ENCODE measurements around the gene LBX1. TPM values are rescaled to one million over a fixed set of nuclear protein-coding genes. Genes with fewer than 3 reads are reported as not detected.

The LBX1 gene
- total RNA-seq, 1 donor = not detected

DNA sequence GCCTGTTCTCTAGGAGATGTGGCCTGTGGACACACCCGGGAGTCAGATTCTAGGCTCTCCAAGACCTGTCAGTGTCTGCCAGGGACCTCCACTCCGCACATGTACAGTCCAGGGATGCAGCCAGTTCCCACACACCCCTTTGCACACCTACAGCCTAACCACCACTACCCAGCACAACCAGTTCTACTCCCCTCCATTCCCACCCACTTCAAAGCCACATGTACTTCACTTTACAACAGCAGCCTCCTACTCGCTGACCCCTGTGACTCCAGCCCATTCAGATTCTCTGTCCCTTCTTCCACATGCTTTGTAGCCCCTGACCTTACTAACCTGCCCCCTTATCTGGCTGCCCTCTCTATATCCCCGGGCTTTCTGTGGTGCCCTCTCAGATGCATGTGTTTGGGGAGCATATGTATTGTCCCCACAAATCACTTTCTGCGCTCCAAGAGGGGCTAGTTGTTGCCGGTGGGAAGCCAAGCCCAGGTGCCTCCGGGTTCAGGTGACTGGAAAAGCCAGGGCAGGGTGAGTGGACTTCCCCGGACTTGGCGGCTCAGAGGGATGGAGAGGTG is 7.2 kb downstream of the LBX1 start:
- H3K4me3 ChIP-seq (ENCODE audit: low read depth, low read length) = no peak overlapping the region
- no peak for DNase-seq (ENCODE audit: low read depth)
- TF ChIP-seq, protein P1, sequence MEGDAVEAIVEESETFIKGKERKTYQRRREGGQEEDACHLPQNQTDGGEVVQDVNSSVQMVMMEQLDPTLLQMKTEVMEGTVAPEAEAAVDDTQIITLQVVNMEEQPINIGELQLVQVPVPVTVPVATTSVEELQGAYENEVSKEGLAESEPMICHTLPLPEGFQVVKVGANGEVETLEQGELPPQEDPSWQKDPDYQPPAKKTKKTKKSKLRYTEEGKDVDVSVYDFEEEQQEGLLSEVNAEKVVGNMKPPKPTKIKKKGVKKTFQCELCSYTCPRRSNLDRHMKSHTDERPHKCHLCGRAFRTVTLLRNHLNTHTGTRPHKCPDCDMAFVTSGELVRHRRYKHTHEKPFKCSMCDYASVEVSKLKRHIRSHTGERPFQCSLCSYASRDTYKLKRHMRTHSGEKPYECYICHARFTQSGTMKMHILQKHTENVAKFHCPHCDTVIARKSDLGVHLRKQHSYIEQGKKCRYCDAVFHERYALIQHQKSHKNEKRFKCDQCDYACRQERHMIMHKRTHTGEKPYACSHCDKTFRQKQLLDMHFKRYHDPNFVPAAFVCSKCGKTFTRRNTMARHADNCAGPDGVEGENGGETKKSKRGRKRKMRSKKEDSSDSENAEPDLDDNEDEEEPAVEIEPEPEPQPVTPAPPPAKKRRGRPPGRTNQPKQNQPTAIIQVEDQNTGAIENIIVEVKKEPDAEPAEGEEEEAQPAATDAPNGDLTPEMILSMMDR (IDR thresholded peaks at IDR 0.05; ENCODE audit: insufficient read depth, low read length) = no peak

DNA sequence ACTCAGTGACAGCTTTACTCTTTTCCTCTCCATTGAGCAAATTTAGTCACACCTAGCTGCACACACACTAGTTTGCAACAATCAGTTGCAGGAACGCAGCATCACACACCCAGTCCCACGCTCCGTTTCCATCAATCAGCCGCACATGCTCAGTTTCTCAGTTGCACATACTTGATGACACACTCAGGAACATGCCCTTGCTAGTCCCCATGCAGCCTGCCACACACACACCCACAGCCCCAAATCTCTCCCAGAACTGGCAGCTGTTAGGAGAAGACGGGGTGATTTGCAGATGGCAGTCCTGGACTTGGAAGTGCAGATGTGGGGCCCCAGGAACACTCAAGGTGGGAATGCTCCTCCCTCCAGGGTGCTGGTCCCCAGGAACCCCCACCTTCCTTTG is 7.7 kb downstream of the LBX1 start:
- H3K4me3 ChIP-seq (ENCODE audit: low read depth, low read length) = no peak overlapping the region
- no peak for DNase-seq (ENCODE audit: low read depth)
- TF ChIP-seq, protein P1 (IDR thresholded peaks at IDR 0.05; ENCODE audit: insufficient read depth, low read length) = no peak

DNA sequence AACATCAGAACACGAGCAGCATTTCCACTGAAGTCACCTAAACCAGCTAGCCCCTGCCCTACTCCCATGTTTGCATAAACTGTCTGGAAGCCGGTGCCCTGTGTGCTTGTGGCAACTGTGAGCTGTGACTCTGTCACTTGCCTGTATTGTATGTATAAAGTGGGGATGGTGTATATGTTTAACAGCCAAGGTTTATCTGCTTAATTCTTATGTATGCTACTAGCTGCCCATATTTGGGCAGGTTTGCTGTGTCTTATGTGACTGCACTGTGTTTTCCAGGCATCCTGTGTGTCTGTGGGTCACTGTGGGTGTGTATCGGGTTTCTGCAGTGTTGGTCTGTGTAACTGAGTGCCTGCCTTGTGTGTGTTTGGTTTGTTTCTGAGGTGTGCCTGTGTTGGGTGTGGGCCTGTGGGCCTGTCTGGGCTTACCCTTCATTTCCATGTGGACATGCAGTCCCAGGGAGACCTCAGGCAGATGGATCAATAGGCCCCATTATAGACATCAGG is 9.3 kb downstream of the LBX1 start:
- TF ChIP-seq, protein P1 (IDR thresholded peaks at IDR 0.05; ENCODE audit: insufficient read depth, low read length) = no peak
- no peak overlapping the region for H3K4me3 ChIP-seq (ENCODE audit: low read depth, low read length)
- DNase-seq (ENCODE audit: low read depth) = no peak

DNA sequence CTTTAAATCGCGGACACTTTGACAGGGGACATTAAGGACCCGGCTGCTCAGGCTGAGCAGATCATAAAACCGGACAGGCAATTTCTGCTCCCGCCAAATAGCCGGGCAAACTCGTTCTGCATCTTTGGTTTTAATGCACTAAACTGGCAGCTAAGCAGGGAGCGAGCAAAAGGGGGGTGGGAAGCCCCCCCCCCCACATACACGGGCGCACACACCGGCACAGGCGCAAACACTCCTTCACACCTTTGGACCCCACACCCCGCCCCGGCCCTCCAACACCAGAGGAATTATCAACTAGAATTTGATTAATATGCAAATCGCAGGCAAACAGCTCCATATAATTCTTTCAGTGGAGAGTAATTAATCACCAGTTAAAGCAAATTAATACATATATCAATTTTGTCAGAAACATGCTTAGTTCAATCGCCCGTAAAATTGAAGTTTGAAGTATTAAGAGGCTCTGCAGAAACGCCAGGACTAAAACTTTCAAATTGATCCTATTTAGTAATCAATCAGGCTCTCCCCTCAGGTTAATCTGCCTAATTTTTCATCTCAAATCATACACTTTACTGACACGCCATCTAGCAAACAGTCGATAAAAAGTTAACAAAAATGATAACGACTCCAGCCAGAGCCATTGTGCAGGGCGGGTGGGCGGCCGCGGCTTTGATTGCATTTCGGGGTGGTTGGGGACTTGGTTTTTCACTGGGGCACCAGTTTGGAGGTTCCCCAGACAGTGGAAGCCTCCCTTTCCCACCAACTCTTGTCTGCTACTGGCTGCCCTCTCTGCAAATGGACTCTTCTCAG is 9.9 kb downstream of the LBX1 start:
- no peak overlapping the region for H3K4me3 ChIP-seq (ENCODE audit: low read depth, low read length)
- TF ChIP-seq, protein P1 (IDR thresholded peaks at IDR 0.05; ENCODE audit: insufficient read depth, low read length) = no peak
- no peak for DNase-seq (ENCODE audit: low read depth)

DNA sequence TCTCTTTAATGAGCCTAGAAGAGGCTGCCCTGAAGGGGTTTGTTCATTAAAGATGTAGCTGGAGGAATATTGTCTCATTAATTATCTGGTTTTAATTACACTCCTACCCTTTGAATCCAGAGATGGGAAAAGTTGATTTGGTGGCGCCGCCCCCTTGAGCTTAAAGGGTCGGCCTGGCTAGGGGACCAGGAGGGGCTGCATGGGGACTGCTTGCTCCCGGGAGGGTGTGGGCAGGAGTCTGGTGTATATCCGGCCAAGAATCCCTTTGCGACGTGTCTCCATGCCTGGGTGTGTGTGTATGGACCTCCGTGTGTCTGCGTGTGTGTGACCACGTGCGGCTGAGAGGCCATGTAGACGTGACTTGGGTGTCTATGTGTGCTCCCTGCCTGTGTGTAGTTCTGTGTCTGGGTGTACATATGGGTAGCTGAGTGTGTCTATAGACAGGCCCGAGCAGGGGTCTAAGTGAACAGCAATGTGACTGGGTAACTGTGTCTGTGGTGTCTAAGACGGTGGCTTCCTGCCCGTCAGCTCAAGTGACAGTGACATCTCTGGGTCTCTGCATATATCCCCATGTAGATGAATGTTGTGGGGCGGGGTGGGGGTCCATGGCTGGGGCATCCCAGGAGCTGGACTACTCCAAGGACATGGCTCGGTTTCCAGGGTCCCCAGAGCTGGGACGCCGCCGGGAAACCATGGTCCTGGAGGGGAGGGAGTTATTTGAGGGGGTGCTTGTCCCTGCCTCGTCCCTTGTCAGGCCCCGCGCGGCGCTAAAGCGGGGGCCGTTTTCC is 10.7 kb downstream of the LBX1 start:
- no peak overlapping the region for H3K4me3 ChIP-seq (ENCODE audit: low read depth, low read length)
- DNase-seq (ENCODE audit: low read depth) = no peak
- TF ChIP-seq, protein P1 (IDR thresholded peaks at IDR 0.05; ENCODE audit: insufficient read depth, low read length) = no peak

DNA sequence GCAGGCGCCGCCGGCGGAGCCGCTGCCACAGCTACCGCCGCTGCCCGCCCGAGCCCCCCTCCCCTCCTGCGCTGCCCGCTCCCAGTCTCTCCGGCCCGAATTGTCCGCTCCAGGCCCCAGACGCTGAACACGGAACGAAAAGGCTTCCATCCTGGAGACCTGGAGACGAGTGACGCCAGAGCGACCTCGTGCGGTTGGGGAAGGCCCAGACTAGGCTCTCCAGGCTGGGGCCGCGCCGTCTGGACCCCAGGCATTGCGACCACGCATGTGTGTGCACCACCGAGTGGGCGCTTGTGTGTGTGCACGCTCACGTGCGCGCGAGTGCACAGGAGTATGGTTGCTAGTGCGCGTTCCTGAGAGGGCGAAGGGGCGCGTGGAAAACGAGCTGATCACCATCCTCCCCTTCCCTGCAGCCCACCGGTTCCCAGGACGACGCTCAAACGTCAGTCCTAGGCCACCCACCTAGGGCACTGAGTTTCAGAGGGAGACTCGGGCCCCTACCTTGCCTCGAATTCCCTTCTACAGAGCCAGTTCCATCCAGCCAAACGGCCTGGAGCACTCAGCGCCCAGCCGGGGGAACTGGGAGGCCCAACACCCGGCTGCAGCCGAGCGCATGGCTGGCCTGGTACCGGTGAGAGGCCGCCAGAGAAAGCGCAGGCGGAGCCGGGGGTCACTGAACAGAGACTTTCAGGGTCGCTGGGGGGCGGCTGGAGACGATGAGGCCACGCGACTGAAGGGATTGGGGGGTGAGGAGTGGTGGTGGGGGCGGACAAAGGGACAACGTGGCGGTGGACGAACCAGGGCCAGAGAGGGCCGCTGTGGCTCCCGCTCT is 11.6 kb downstream of the LBX1 start:
- no peak for DNase-seq (ENCODE audit: low read depth)
- TF ChIP-seq, protein P1 (IDR thresholded peaks at IDR 0.05; ENCODE audit: insufficient read depth, low read length) = peak; percentile 23
- no peak overlapping the region for H3K4me3 ChIP-seq (ENCODE audit: low read depth, low read length)

All from fibroblast of the aortic adventitia (primary cell).